Stimulated activated CD4-positive, alpha-beta T cell treated with anti-CD3 and anti-CD28 coated beads, Interleukin-1b, Interleukin-23, amount 100 ng/mL, for 48 hours (primary cell): ENCODE data around the gene PPP2R2C.

Source experiments
- DNase-seq: peaks from one replicate; pipeline ENCODE4 v3.0.0-alpha.2; 2020

The PPP2R2C gene

DNA sequence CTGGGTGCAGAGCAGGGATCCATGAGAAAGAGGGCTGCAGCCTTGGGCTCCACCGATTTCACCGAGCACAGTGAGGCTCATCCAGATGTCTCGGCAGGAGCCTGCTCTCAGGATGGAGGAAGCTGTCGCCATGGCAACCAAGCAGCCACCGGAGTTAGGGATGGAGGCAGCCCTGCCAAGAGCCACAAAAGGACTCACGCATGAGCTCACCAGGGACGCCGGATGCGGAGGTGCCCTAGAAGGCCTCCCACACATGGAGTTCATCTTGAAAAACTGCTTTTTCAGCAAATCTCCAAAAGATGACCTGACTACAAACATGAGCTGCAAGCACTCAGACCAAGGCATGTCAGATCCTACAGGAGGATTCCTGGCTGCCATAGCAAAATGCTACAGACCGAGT, 112.0 kb downstream of the PPP2R2C start:
- DNase-seq = no peak

DNA sequence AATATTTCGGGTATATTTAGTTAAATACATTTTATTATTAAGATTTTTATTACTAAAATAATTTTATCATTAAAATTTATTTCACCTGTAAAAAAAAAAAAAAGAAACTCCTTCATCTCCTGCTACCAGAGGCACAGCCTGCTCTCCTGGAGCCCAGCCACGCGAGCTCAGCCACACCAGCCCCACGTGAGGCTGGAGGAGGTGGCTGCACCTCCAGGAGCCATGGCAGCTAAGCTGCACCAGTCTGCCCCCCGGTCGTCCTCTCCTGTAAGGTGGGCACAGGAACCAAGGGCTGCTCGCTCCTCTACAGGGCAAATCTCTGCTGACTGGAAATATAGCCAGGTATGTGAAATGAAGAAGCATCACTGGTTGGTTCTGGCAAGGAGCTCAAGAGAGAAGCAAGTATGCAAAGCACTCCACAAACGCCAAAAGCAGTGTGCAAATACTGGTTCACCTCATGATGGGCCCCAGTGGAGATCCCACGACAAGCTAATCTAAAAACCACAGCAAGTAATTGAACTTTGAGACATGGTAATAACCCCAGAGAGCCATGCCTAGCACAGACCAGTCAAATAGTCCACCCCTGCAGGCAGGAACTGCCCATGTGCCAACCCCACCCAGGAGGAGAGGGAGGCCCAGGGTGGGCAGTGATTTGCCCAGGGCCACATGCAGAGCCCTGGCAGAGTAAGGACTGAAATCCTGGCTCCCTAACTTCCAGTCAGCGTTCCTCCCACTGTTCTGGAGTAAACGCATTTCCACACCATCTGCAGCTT, 112.7 kb downstream of the PPP2R2C start:
- no peak for DNase-seq

DNA sequence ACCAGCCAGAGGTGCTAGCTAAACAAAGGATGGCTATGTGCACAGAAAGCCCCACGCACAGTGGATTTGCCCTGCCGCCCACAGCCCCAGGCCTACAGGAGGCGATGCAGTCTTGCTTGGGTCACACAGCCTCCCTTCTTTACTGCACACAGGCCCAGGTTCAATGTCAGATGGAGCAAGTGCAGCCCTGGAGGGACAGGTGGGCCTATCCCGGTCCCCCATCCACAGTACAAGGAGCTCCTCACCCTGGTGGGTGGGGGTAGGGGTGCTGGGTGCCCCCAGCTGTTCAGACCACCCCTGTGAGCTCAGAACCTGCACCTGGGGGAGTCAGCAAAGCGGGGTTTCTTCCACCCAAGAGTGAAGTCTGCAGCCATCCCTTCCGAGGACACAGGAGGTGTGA, 114.9 kb downstream of the PPP2R2C start:
- no peak for DNase-seq

DNA sequence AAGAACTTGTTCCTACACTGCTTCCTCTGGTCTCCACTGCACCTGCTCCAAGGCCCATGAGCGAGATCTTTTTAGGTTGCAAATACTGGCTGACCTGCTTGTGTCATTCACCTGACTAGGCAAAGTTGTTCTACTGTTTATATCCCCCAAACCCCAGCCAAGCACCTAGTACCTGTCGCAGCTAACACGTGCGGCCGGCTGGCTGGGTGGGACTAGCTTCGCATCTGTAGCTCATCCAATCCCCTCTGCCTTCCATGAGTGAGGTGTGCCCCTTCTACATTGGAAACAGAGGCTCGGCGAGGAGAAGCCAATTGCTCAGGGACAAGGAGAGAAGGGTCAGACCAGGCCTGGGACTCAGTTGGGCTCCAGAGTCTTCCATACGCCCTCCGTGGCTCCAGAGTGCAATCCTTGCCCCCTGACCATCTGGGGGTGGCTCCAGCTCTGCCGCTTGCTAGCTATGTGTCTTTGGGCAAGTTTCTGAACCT, 116.3 kb downstream of the PPP2R2C start:
- DNase-seq = no peak

DNA sequence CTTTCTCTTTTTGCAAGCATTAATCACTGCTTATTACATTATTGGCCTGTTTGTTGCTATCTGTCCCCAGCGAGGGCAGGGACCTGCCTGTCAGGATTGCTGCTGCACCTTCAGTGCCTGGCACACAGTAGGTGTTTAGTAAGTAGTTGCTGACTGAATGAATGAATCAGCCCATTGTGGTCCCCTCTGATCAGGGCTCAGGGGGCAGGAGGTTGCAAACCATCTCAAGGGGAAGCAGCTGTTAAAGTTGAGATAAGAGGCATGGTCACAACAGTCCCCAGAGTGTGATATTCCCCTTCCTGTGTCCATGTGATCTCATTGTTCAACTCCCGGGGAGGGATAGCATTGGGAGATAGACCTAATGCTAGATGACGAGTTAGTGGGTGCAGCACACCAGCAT, 117.4 kb downstream of the PPP2R2C start:
- no peak for DNase-seq

DNA sequence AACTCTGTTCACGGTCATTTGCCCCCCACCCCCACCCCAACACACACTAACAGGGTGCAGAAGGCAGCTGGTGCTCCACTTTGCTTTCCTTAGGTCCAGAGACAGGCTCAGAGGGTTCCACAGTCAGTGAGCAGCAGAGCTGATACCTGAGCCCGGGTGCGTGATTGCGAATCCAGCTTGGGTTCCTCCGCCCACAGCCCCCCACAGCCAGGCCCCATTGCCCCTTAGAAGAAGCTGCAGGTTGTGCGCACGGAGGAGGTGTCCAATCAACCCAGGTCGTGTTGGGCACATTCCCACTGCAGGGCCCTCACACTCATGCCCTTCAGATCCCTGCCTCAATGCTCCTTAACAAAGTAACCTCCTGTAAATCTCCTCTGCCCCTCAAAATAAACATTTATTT, 117.8 kb downstream of the PPP2R2C start:
- no peak for DNase-seq

DNA sequence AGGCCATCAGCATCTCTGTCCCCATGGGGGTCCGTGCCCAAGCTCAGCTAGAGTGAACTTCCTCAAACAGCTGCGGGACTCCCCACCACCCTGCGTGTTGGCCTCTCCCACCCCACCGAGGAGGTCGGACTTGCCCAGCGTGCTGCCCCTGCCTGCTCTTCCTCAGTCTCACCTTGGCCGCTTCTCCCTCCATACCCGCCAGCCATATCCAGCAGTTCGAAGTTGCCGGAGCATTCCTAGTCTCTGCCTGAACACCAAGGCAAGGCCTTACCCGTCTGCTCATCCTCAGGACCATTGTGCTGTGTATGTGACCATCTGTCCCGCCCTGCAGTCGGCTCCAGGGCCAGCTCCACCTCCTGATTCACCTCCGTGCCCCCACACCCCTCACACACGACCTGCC, 118.3 kb downstream of the PPP2R2C start:
- DNase-seq = no peak

DNA sequence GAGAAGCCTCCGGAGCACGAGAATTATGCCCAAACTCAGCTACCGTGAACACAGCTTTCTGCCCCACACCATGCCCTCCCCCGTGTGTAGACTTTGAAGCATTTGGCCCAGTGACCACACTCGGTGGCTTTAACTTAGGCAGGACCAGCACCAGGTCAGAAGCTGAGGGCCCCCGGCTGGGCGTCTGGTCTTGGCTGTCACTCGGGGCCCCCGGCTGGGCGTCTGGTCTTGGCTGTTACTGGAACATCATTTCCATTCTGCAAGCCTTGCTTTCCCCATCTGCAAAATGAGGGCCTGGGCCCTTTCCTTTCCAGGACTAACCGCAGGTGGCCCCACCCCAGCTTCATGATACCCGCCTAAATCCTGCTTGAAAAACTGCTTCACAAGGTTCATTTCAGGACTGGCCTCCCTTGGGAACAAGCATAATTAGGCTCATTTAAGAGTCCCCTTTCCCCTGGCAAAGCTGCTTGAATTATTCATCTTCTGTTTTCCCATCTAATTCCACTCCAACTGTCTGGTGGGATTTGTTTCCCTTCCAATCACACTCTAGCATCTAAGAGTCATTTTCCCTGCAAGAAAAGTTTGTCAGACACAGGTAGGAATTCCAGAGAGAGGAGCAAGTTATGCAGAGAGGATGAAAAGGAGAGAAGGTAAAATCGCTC, 120.3 kb downstream of the PPP2R2C start:
- no peak for DNase-seq

DNA sequence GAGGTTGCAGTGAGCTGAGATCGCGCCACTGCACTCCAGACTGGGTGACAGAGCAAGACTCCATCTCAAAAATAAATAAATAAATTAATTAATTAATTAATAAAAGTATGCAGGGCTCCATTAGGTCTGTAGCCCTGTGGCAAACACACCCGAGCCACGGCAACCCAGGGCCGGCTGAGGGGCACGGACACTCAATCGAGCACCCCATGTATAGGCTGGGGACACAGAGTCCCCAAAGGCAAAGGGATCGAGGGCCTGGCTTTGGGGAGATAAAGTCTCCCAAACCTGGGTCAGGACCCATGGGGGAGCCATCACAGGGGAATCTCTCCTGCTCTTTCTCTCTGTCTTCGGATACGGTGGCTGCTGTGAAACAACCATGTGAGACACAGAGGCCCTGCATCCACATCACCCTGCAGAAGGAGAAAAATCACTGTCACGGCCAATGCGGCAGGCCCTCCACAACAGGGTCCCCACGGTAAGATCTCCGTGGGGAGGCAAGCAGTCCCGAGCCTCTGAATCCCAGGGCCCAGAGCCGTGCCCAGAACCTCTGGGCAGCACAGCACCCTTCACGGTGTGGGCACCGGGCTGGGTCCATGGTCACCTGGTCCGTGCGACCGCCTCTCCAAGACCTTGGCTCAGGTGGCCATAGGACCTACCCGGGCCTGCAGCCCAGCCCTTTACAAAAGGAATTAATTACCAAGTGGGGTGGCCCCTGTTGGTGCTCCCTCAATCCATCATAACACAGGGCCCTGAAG, 121.0 kb downstream of the PPP2R2C start:
- no peak for DNase-seq

DNA sequence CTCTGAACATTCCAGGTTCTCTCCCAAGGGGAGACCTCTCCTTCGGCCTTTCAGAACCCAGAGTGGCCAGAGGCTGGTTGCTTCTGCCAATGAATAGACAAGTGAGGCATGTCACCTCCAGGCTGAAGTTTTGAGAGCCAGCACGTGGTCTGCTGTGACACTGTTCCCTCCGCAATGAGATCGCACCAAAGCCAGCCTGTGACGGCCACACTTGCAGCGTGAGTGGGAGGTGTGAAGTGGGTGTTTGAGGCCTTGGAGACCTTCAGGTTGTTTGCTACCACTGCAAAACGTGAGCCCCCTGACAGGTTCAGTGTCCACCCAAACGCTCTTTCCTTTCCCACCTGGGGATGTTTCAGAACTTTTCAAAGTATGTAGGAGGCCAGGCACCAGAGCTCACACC, 121.8 kb downstream of the PPP2R2C start:
- no peak for DNase-seq

DNA sequence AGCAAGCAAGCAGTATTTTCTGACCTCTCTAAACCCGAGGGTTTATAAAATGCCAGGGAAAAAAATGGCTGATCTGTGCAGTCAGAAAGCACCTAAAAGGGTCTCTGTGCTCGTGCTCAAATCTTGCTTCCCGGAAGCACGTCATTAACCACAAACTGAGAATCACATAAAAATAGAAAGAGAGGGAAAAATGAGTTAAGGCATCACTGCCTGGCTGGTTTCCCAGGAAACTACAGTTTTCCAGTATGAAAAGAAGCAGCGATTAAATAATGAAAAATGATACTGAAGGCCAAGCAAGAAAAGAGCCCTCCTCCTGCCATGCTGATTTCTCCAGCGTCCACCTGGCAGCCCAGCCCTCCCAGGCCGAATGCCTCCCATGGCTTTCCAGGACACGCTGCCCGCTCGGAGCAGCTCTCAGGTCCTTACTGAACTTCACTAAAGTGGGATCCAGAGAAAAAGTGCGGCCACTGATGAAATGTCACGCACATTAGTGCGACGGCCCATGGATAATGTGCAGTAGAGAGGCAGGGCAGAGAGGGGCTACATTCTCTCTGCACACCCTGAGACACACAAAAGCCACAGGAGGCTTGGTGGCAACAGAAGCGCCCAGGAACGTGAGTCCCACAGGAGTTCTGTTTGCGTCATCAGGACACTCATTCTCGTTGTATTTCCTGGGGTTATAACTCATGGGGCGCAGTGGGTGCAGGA, 122.4 kb downstream of the PPP2R2C start:
- no peak for DNase-seq

DNA sequence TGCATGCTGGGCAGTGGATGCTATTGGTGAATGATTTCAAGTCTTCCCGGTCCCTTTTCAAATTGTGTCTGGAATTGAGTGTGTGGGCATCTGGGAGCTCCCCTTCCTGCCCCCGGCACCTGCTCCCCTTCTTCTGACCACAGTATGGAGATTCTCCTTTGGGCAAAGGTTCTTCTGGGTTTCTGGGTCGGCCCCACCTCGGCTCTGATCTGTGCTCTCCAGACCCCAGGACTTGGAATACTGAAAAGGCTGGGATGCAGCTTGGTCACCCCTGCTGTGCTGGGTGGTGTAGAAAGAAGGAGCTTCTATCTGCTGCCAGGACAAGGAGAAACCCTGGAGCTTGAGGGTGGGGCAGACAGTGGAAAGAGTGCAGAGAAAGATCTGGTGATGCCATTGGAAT, 124.0 kb downstream of the PPP2R2C start:
- no peak for DNase-seq

DNA sequence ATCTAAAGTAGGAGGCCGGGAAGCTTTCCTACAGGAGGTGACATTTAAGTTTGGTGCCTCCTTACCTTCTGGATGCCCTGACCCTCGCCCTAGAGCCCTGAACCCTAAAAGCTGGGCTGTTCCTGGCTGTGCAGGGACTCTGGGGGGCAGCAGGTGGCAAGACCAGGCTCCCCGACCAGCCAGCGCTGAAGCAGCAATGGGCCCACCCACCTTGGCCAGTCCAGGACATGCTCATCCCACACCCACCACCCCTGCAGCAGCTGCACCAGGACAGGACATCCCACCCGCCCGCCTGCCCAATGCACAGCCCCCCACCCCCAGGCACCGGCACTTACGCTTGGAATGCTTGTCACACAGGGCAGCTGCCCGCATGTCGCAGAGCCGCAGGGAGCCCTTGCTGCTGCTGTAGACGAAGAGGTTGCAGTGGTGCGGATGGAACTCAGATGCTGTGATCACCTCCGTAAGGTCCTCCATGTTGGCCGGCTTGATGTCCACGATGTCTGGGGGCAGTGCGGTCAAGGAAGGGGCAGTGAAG, 124.8 kb downstream of the PPP2R2C start:
- no peak for DNase-seq

DNA sequence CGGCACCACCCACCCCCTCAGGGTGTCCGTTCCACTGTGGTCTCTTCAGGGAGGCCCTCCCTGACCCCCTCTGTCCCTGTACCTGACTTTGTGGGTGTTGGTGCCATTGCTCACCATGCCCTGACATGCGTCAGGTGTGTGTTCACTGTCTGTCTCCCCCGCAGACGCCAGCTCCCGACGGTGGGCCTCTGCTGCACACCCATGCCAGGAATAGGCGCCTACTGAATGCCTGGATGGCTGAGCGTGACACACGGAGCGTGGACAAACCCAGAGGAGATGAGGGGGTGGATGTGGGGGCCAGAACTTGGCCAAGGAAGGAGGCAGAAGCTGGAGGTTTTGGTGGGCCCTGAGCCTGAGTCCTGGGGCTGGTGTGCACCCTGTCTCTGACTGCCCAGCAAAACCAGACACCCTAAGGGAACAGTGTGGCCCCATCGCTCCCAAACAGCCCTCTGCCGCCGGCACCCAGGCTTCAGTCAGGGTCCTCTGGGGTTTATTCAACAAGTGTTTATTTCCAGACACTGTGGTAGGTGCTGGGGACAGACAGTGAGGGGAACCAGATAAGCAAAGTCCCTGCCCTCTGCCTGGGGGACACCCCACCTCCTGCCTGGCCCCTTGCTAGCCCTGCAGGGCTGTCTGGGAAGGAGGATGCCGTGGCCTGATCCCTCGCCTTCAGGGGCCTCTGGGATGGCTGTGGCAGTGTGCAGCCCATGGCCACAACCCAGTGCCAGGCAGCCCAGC, 125.9 kb downstream of the PPP2R2C start:
- DNase-seq = no peak

DNA sequence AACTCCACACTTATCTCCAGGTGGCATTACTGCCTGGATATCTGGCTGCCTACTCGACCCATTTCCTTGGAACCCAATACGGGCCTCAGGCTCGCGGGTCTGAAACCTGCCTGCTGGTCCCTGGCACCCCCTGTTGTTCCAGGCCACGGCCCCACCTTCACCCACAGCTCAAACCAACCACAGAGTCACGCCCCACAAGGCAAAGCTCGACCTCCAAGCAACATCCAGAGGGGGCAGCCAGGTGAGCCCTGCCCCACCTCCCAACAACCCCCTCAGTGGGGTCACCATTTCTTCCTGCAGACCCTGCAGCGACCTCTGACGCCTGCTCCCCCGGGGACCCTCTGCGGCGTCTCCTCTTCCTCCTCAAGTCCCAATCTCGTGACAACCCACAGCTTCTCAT, 126.5 kb downstream of the PPP2R2C start:
- DNase-seq = no peak

DNA sequence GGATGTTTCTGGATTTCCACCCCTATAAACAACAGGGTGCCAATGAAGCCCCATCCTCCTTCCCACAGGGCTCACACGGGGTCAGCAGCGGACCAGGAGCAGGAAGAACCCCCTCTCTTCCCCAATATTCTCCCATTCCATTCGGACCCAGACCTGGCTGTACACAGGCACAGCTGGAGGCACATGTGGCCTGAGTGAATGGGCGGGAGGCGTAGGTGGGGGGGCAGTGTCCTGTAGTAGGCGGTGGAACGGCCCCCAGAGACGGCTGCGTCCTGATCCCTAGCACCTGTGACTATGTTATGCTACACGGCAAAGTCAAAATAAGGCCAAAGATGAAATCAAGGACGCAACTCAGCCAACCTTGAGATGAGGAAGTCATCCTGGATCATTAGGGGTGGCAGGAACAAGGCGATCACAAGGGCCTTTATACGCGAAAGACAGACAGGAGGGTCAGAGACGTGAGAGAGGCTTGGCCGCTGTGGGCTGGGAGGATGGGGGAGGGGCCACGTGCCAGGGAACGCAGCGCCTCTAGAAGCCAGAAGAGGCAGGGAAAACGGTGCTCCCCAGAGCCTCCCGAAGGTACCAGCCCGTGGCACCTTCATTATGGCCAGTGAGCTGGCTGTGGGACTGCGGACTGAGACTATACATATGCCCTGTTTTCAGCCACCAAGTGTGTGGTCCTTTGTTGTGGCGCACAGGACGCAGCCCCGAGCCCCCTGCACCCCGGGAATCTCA, 127.2 kb downstream of the PPP2R2C start:
- DNase-seq = no peak

DNA sequence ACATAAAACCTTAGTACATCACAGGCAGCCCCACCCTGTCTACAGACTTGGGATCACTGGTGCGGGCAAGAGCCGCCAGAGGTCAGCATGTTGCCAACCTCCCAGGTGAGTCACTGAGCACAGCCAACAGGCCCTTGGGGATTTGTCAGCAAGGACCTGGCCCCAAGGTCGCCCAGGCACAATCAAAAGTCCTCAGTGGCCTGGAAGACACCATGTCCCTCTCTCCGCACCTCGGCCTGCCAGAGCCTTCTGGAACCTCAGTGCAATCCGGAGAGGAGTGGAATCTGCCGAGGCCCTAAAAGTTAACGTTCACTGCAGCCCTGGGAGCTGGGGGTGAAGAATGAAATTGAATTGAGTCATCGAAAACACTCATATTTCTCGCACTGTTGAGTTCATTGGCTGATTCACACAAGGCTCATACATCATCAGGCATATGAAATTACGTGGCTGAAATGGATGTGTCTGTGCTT, 128.4 kb downstream of the PPP2R2C start:
- no peak for DNase-seq

DNA sequence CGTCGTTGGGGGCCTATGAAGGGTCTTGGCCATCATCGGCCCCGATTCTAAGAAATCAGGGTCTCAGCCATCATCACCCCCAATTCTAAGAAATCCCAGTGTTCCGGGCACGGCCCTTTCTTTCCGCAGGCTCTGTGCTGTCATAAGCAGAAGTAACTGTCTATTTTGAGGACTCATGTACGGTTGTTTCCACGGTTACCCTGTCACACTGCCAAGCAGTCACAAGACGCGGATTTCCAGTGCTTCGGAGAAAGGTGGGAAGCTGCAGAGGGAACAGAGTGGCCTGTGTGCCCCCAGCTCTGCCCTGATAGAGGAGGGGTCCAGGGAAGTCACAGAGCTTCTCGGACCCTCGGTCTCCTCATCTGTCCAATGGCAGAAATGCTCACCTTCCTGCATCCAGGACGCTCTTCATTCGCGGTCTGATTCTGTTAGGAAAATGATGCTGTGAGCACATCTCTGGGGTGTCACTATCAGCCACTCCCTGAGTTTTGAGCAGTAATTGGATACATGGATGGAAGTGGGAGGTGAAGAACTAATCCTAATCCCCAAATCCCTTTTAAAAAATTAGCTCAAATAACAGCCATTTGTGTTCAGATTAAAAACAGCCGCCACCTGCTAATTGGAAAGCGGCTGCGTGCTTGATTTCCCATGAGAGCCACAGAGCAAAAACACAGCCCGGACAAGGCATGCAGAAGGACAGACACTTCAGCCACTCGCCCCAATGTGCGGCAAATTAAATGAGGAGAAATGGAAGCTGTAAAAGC, 129.7 kb downstream of the PPP2R2C start:
- DNase-seq = no peak

DNA sequence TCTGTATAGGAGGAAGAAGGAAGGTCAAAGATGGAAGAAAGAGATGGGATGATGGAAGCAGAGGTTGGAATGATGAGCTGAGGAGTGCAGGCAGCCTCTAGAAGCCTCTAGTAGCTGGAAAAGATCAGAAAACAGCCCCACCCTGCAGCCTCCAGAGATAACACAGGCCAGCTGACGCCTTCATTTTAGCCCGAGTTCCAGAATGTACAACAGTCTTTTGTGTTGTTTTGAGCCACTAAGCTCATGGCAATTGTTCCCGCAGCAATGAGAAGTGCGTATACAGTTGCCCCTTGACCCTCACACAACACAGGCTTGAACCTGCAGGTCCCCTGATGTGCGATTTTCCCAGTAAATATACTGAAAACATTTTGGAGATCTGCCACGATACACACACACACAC, 130.7 kb downstream of the PPP2R2C start:
- DNase-seq = no peak

DNA sequence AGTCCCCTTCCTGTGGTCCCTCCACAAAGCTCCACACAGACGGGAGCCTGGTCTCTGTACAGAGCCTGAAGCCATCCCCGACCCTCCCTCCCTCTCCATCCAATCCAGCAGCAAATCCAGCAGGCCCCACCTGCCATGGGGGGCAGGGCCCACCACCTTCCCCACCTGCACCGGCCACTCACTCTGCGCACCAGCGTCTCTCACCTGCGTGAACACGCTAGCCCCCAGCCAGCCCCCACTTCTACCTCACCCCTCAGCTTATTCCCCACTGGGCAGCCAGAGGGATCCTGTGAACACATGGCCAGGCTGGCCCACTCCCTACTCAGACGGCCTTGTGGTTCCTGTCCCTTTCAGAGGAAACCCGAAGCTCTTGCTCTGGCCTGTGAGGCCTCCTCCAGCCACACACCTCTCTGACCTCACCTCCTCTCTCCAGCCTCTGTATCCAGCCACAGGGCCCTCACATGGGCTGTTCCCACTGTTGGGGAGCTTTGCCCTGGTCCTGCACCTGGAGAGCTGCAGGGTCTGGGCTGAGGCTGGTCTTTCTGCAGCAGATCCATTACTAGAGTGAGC, 131.9 kb downstream of the PPP2R2C start:
- DNase-seq = no peak
